ENCODE data around the gene KIF6.

Gene KIF6

DNA sequence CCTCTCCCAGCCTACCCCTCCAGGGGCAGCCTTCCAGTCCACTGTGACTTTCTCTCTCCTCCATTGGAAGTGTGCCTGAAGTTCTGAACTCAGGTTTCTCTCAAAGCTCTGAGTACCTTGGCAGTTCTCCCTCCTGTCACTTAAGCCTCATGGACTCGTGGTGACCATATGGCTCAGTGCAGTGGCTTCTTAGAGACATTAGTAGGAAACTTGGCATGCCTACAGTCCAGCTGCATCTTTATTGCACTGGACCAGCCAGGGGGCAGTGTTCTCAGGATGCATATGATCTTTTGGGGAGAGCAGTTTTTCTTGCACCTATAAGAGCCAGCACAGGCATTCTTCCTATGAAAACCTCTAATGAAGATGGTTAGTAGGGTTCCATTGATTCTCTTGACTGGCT, 355.2 kb downstream of the KIF6 start (continued):
- TF ChIP-seq ZNF549 (tag by site-specific recombination; IDR thresholded peaks at IDR 0.05), result no peak
- TF ChIP-seq BCL11A (tag by site-specific recombination; IDR thresholded peaks at IDR 0.05; ENCODE audit: low read depth), result no peak
- TF ChIP-seq, protein P1, sequence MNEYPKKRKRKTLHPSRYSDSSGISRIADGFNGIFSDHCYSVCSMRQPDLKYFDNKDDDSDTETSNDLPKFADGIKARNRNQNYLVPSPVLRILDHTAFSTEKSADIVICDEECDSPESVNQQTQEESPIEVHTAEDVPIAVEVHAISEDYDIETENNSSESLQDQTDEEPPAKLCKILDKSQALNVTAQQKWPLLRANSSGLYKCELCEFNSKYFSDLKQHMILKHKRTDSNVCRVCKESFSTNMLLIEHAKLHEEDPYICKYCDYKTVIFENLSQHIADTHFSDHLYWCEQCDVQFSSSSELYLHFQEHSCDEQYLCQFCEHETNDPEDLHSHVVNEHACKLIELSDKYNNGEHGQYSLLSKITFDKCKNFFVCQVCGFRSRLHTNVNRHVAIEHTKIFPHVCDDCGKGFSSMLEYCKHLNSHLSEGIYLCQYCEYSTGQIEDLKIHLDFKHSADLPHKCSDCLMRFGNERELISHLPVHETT (tag by site-specific recombination; IDR thresholded peaks at IDR 0.05), result no peak
- no peak for TF ChIP-seq ZNF560 (tag by site-specific recombination; IDR thresholded peaks at IDR 0.05; ENCODE audit: borderline replicate concordance)
- TF ChIP-seq ZNF23 (tag by site-specific recombination; IDR thresholded peaks at IDR 0.05; ENCODE audit: borderline replicate concordance), result no peak
- no peak for TF ChIP-seq ZNF169 (tag by site-specific recombination; IDR thresholded peaks at IDR 0.05)
- no peak for TF ChIP-seq ZNF140 (tag by site-specific recombination; IDR thresholded peaks at IDR 0.05)
- TF ChIP-seq ZNF585B (tag by site-specific recombination; IDR thresholded peaks at IDR 0.05), result no peak
- no peak for TF ChIP-seq ZNF114 (tag by site-specific recombination; IDR thresholded peaks at IDR 0.05)

DNA sequence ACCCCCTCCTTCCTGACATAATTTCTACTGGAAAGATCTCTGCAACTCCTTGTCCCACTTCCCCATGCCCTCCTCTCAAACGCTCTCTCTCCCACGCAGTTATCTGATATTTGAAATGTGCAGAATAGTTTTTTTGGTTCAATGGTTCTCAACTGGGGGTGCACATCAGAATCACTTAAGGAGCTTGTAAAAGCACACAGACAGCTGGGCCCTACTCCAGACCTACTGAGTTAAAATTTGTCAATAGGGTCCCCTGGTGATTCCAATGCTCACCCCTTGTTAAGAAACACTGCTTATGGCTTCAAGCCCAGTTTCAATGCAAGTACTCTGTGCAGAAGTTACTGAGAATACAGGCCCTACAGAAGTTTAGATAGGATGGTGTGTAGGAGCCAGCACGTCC, 357.5 kb downstream of the KIF6 start:
- H3K36me3 ChIP-seq (ENCODE audit: control insufficient read depth in 2 of 2, insufficient read depth in 1 of 2, low read length in 2 of 2), result no peaks in the 10 kb centered on the region
- ChIA-PET POLR2A (no interaction called here), CTCF (interaction anchor here (0.6 to 1.5 kb wide), 3 partner anchors 10 to 454 kb away, joined by 3 to 6 read pairs (median 4); no protein-coding TSS in a partner anchor)
- no peak overlapping the region for H3K27ac ChIP-seq (ENCODE audit: extremely low read depth, low read depth, low read length)
- no peaks in the 10 kb centered on the region for H3K4me1 ChIP-seq (ENCODE audit: control insufficient read depth, insufficient read depth, low read length)
- no peak overlapping the region for H3K4me3 ChIP-seq (ENCODE audit: low read depth, low read length)
- no peaks in the 10 kb centered on the region for H3K9me3 ChIP-seq (ENCODE audit: control insufficient read depth, insufficient read depth, low read depth, low read length)
- TF ChIP-seq, protein P2, sequence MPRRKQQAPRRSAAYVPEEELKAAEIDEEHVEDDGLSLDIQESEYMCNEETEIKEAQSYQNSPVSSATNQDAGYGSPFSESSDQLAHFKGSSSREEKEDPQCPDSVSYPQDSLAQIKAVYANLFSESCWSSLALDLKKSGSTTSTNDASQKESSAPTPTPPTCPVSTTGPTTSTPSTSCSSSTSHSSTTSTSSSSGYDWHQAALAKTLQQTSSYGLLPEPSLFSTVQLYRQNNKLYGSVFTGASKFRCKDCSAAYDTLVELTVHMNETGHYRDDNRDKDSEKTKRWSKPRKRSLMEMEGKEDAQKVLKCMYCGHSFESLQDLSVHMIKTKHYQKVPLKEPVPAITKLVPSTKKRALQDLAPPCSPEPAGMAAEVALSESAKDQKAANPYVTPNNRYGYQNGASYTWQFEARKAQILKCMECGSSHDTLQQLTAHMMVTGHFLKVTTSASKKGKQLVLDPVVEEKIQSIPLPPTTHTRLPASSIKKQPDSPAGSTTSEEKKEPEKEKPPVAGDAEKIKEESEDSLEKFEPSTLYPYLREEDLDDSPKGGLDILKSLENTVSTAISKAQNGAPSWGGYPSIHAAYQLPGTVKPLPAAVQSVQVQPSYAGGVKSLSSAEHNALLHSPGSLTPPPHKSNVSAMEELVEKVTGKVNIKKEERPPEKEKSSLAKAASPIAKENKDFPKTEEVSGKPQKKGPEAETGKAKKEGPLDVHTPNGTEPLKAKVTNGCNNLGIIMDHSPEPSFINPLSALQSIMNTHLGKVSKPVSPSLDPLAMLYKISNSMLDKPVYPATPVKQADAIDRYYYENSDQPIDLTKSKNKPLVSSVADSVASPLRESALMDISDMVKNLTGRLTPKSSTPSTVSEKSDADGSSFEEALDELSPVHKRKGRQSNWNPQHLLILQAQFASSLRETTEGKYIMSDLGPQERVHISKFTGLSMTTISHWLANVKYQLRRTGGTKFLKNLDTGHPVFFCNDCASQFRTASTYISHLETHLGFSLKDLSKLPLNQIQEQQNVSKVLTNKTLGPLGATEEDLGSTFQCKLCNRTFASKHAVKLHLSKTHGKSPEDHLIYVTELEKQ (tag by site-specific recombination; IDR thresholded peaks at IDR 0.05; ENCODE audit: borderline replicate concordance), result no peak
- TF ChIP-seq ZNF416 (tag by site-specific recombination; IDR thresholded peaks at IDR 0.05) (no peak), KLF10 (tag by site-specific recombination; IDR thresholded peaks at IDR 0.05) (no peak), ZNF394 (tag by site-specific recombination; IDR thresholded peaks at IDR 0.05; ENCODE audit: borderline replicate concordance) (no peak), ZIC2 (tag by site-specific recombination; IDR thresholded peaks at IDR 0.05) (peak; percentile 78)
- TF ChIP-seq, protein P3, sequence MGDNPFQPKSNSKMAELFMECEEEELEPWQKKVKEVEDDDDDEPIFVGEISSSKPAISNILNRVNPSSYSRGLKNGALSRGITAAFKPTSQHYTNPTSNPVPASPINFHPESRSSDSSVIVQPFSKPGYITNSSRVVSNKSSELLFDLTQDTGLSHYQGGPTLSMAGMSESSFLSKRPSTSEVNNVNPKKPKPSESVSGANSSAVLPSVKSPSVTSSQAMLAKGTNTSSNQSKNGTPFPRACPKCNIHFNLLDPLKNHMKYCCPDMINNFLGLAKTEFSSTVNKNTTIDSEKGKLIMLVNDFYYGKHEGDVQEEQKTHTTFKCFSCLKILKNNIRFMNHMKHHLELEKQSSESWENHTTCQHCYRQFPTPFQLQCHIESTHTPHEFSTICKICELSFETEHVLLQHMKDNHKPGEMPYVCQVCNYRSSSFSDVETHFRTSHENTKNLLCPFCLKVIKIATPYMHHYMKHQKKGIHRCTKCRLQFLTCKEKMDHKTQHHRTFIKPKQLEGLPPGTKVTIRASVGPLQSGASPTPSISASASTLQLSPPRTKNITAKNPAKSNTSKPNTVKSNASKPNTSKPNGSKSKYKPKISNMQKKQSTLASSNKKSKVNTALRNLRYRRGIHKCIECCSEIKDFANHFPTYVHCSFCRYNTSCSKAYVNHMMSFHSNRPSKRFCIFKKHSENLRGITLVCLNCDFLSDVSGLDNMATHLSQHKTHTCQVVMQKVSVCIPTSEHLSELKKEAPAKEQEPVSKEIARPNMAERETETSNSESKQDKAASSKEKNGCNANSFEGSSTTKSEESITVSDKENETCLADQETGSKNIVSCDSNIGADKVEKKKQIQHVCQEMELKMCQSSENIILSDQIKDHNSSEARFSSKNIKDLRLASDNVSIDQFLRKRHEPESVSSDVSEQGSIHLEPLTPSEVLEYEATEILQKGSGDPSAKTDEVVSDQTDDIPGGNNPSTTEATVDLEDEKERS (tag by site-specific recombination; IDR thresholded peaks at IDR 0.05), result no peak

DNA sequence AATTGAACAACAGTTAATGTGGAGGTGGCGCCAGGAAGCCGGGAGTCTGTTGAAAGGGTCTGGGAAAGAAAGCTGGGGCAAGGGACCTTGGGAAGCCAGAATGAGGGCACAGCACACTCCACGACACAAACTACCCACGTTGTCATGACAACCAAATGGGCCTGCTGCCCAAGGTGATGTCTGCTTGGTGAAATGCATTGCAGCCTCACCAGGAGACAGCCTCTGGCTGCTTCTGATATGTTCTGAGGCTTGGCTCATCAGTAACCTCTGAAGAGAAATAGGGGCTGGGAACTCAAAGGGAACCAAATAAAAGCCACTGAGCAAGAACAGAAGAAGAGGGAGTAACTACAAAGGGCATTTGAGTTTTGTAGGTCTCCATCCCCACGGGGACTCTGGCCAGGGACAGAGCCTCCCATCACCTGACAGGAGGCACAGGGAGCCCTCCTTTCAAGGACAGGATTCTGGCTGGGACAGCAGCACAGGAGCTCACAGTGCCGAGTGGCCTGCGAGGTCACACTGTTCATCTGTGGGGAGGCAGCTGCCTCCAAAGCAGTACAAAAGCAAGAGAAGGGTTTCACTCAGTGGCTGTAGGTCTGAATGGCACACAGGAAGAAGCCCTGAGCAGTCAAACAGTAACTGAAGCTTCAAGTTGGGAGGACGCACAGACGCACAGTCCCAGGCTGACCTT, 358.1 kb downstream of the KIF6 start:
- TF ChIP-seq ZNF623 (tag by site-specific recombination; IDR thresholded peaks at IDR 0.05), result no peak
- TF ChIP-seq ZNF521 (tag by site-specific recombination; IDR thresholded peaks at IDR 0.05), result no peak
- no peak for TF ChIP-seq ZNF335 (tag by site-specific recombination; conservative IDR thresholded peaks at IDR 0.05)
- no peak for TF ChIP-seq ZNF558 (tag by site-specific recombination; IDR thresholded peaks at IDR 0.05)
- ChIA-PET CTCF (interaction anchor here (0.6 to 1.0 kb wide), 4 partner anchors 9 to 1672 kb away, joined by 3 to 4 read pairs (median 4); partner anchors contain the start of gene UNC5CL), POLR2A (no interaction called here)
- H3K27ac ChIP-seq (ENCODE audit: extremely low read depth, low read depth, low read length), result no peak overlapping the region
- no peaks in the 10 kb centered on the region for H3K4me1 ChIP-seq (ENCODE audit: control insufficient read depth, insufficient read depth, low read length)
- no peak overlapping the region for H3K4me3 ChIP-seq (ENCODE audit: low read depth, low read length)
- no peaks in the 10 kb centered on the region for H3K36me3 ChIP-seq (ENCODE audit: control insufficient read depth in 2 of 2, insufficient read depth in 1 of 2, low read length in 2 of 2)
- no peaks in the 10 kb centered on the region for H3K9me3 ChIP-seq (ENCODE audit: control insufficient read depth, insufficient read depth, low read depth, low read length)
